GM12874 (cell line): ENCODE data around the gene CTIF.

Experiments
- TF ChIP-seq, protein P1 (sequence below): IDR thresholded peaks from 2 replicates; pipeline ENCODE4 v1.5.1; 2011; ENCODE audit warnings: low read depth, mild to moderate bottlenecking, control low read depth, low read length, moderate library complexity; ENCODE audit not compliant: insufficient read depth

Gene CTIF

DNA sequence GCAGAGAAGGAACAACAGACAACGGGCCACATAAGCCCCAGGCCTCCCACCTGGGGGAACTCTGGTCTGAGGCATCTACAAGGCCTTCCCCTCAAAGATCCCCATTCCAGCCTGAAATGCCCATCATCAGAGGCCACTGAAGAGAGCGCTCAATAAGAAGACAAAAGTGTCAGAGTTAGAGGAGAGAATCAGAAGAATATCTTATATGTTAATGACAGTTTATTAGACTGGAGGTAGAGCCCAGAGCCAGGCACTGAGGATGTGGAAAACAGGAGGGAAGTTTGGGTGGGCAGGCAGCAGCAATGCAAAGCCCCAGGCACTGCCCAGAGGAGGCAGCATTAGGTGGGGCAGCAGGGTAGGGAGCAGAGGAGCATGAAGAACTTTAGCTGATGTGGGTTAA lies 2.9 kb upstream of the CTIF start:
- TF ChIP-seq, protein P1, sequence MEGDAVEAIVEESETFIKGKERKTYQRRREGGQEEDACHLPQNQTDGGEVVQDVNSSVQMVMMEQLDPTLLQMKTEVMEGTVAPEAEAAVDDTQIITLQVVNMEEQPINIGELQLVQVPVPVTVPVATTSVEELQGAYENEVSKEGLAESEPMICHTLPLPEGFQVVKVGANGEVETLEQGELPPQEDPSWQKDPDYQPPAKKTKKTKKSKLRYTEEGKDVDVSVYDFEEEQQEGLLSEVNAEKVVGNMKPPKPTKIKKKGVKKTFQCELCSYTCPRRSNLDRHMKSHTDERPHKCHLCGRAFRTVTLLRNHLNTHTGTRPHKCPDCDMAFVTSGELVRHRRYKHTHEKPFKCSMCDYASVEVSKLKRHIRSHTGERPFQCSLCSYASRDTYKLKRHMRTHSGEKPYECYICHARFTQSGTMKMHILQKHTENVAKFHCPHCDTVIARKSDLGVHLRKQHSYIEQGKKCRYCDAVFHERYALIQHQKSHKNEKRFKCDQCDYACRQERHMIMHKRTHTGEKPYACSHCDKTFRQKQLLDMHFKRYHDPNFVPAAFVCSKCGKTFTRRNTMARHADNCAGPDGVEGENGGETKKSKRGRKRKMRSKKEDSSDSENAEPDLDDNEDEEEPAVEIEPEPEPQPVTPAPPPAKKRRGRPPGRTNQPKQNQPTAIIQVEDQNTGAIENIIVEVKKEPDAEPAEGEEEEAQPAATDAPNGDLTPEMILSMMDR, result no peak

DNA sequence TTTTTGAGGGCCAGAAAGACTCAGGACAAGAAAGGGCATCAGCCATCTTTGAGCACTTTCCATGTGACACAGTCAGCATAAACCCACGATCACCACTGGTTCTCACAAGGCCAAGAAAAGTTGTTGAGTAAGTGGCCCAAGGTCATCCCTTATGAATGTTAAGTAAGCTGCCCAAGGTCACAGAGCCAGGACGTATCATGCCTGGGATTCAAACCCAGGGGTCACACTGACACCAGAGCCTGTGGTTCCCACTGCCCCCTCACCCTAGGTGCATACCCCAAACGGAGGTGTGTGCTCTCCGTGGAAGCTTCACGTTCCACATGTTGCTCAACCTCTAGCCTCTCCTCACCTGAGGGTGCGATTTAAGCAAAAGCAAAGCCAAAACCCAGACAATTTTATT lies 2.3 kb upstream of the CTIF start:
- TF ChIP-seq, protein P1, result no peak

DNA sequence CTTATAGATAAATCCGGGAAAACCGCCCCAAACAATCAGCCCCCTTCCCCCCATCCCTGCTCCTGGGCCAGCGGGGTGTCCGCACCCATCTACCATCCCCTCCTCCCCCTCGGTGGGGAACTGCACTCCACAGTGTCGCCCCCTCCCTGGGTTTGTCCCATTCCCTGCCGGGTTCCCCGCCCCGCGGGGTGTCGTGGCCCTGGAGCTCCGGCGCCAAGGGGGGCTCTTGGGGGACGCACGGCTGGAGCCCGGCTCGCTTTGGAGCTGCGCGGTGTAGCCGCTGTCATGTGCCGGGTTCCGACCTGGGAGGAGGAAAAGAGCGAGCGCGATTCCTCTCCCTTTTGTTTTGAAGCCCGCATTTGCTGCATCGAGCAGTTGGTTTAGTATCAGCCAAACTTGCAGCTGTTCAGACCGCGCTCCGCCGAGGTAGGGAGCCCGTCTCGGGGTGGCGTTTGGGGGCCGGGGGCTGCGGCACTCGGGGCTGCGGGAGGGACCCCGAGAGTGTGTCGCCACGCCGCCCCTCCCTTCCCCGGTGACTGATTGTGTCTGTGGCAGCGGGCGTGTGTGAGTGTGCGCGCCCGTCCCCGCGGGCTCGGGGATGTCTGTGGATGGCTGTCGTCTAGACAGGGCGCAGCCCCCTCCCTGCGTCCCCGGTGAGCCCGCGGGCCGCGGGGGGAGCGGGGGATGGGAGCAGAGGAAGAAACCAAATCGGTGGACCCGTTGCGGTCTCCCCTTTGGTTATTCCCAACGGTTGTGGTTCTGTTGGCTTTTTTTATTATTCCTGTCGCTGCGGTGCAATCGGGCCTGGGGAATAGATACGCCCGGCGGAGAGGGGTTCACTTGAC lies 797 bp downstream of the CTIF start:
- TF ChIP-seq, protein P1, result no peak

DNA sequence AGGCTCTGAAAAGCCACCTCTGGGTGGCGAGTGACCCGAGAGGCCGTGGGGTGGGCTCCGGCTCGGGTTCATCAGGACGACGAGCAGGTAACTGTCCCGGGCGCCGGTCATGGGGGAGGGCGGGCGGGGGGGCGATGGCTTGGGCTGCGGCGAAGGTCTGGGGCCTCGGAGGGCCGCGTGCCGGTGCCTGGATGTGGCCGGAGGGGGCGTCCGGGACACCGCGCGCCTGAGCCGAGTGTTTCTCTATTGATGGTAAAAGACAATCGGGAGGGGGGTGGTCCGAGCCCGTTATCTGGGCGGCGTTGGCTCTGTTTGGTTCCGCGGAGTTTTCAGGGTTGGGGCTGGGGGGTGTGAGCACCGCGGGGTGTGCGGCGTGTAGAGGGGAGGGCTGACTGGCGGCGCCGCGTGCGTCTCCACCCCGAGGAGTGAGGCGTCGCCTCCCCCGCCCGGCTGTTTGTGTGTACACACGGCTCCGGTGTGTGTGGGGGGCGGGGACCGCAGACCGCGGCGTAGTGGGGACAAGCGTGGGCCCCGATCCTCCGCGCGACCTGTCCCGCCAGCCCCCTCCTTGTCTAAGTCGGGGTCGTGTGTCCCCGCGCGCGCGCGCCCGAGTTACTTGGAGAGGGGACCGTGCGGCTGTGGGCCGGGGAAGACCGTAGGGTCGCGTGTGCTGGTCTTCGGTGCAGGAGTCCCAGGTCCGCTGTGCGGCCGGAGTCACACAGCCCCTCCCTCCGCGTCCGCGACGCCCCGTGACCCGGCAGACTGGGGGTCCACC lies 1.6 kb downstream of the CTIF start:
- TF ChIP-seq, protein P1, result no peak; the same call in 1 of the 2 replicates

DNA sequence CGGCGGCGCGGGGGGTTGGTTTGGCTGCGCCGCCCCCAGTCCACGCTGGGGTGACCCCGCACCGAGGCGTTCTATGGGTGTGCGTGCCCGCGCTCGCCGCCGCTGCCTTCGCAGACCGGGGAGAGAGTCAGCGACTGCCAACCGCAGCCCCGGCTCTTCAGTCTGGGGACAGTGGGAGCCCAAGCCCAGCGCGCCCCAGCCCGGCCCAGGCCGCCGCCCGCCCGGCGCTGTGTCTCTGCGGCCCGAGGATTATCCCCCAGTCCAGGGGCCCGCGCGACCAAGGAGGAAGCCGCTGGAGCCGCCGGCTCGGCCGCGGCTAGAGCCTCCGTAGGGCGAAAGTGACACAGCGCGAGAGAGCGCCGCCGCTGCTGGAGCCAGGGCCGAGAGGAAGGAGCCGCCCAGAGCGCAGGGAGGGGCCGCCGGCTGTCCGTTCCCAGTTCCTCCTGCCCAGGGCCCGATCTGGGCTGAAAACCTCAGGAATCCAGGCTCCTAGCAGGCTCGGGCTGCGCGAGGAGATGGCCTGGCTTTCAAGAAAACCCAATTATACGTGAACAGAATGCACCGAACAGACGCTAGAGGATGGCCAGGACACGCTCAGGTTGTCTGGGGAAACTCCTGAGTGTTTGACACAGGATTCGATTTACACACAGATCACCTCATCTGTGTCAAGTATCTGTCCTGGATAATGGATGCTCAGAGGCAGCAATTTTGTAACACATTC lies 2.4 kb downstream of the CTIF start:
- TF ChIP-seq, protein P1, result no peak

DNA sequence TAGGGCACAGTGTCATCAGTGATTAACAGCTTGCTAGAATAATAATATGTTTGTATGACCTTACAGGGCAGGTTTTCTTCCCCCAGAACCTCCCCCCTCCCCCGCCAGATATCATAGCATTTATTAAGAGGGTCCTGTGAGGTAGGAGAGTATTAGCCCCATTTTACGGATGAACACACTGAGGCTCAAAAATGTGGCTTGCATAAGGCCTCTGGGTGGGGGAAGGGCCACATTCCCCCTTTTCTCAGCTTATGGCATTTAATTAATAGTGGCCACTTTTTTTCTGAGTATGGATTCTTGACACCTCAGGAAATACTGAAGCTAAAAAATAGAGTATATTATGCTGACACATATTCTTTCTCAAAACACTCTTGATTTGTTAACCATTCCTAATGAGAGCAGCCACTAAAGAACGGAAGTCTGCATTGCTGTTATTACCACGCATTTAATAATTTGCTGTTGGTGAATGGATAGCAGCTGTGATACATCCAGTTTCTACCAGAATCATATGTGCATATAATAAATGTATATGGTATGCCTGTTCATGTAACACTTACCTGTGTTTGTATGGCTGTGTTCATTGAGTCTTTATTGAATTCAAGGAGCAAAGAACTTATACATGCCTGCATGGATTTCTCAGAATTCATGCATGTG lies 3.0 kb downstream of the CTIF start:
- TF ChIP-seq, protein P1, result no peak
